ENCODE results near the gene FEZ2.

FEZ2 gene

DNA sequence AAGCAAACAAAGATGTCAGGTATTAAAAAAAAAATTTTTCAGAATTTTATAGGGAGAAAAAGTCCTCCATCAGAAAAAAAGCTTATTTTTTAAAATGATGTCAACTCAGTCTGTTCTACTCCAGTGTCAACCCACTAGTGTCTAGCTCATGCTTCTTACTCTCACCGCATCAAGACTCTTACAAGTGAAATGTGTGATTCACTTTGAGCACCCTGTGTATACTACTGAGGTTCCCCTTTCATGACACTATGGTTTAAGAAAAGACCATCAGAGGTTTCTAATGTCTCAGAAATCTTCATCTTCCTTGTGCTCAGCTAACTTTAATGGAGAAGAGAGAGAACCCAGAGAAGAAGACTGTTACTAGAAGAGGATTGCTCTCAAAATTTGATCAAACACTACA is 43.4 kb downstream of the FEZ2 start:
- Histone ChIP-seq H3K9me3 (ENCODE audit: control insufficient read depth in 5 of 5, low read length in 5 of 5) (no peaks in the 10 kb centered on the region), H3K36me3 (ENCODE audit: control insufficient read depth in 5 of 5, insufficient read depth in 5 of 5, low read length in 5 of 5) (peaks cover 26 to 49% (median 36%) of the 10 kb centered on the region in 5 donors), H3K27me3 (ENCODE audit: control insufficient read depth in 5 of 5, insufficient read depth in 4 of 5, low read length in 5 of 5) (no peaks in the 10 kb centered on the region), H3K9ac (ENCODE audit: low read length in 5 of 5) (no peak overlapping the region), H3K4me3 (ENCODE audit: low read depth in 1 of 5, low read length in 5 of 5) (no peak overlapping the region), H3K4me1 (ENCODE audit: control insufficient read depth in 5 of 5, insufficient read depth in 5 of 5, low read length in 5 of 5) (peaks cover 5 to 13% (median 9%) of the 10 kb centered on the region in 5 donors), H3K27ac (ENCODE audit: low read depth, low read length) (no peak overlapping the region)

DNA sequence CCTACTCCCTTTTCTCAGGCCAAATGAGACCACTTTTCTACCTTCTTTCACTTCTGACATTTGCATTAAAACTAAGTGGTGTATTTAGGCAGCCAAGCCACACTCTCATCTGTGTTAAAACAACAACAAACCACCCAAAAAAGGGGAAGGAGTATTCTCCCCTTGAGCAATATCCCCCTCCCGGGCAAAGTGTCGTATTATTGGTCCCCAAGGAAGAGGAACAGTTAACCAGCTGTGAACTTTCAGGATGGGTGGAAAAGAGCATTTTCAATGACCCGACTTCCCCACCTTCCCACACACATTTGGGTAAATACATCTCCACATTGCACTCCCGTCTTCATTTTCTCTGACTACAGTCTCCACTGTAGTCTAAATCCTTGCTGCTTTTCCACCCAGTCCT is 44.3 kb downstream of the FEZ2 start:
- Histone ChIP-seq H3K4me1 (ENCODE audit: control insufficient read depth in 5 of 5, insufficient read depth in 5 of 5, low read length in 5 of 5) (peaks cover 5 to 20% (median 9%) of the 10 kb centered on the region in 5 donors), H3K9ac (ENCODE audit: low read length in 5 of 5) (peak overlapping the region in 1 of 5 donors; percentile 57), H3K27me3 (ENCODE audit: control insufficient read depth in 5 of 5, insufficient read depth in 4 of 5, low read length in 5 of 5) (no peaks in the 10 kb centered on the region), H3K4me3 (ENCODE audit: low read depth in 1 of 5, low read length in 5 of 5) (no peak overlapping the region), H3K36me3 (ENCODE audit: control insufficient read depth in 5 of 5, insufficient read depth in 5 of 5, low read length in 5 of 5) (peaks cover 30 to 52% (median 42%) of the 10 kb centered on the region in 5 donors), H3K27ac (ENCODE audit: low read depth, low read length) (peak overlapping the region; percentile 9), H3K9me3 (ENCODE audit: control insufficient read depth in 5 of 5, low read length in 5 of 5) (no peaks in the 10 kb centered on the region)

DNA sequence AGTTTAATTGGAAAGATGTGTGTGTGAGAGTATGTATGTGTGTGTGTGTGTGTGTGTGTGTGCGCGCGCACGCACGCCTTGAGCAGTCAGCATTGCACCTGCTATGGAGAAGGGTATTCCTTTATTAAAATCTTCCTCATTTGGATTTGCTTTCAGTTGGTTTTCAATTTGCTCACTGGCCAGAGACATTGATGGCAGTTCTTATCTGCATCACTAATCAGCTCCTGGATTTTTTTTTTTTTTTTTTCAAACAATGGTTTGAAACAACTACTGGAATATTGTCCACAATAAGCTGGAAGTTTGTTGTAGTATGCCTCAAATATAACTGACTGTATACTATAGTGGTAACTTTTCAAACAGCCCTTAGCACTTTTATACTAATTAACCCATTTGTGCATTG is 48.0 kb downstream of the FEZ2 start:
- H3K36me3 ChIP-seq (ENCODE audit: control insufficient read depth in 5 of 5, insufficient read depth in 5 of 5, low read length in 5 of 5): peaks cover 55 to 69% (median 61%) of the 10 kb centered on the region in 5 donors

DNA sequence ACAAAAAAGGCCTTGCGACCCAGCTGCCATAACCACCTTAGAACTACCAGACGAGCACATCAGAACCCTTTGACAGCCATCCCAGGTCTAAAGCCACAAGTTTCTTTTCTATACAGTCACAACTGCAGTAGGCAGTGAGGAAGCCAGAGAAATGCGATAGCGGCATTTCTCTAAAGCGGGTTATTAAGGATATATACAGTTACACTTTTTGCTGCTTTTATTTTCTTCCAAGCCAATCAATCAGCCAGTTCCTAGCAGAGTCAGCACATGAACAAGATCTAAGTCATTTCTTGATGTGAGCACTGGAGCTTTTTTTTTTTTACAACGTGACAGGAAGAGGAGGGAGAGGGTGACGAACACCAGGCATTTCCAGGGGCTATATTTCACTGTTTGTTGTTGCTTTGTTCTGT is 48.8 kb downstream of the FEZ2 start:
- peaks cover 61 to 71% (median 64%) of the 10 kb centered on the region in 5 donors for H3K36me3 ChIP-seq (ENCODE audit: control insufficient read depth in 5 of 5, insufficient read depth in 5 of 5, low read length in 5 of 5)
- no peak overlapping the region for H3K9ac ChIP-seq (ENCODE audit: low read length in 5 of 5)
- H3K4me3 ChIP-seq (ENCODE audit: low read depth in 1 of 5, low read length in 5 of 5): no peak overlapping the region
- no peaks in the 10 kb centered on the region for H3K9me3 ChIP-seq (ENCODE audit: control insufficient read depth in 5 of 5, low read length in 5 of 5)
- no peaks in the 10 kb centered on the region for H3K27me3 ChIP-seq (ENCODE audit: control insufficient read depth in 5 of 5, insufficient read depth in 4 of 5, low read length in 5 of 5)
- H3K27ac ChIP-seq (ENCODE audit: low read depth, low read length): no peak overlapping the region
- peaks cover 5 to 20% (median 9%) of the 10 kb centered on the region in 5 donors for H3K4me1 ChIP-seq (ENCODE audit: control insufficient read depth in 5 of 5, insufficient read depth in 5 of 5, low read length in 5 of 5)

More for the DNA sequence above, 48.0 kb downstream of the FEZ2 start:
- H3K27me3 ChIP-seq (ENCODE audit: control insufficient read depth in 5 of 5, insufficient read depth in 4 of 5, low read length in 5 of 5): no peaks in the 10 kb centered on the region
- H3K27ac ChIP-seq (ENCODE audit: low read depth, low read length): no peak overlapping the region
- H3K9ac ChIP-seq (ENCODE audit: low read length in 5 of 5): no peak overlapping the region
- peaks cover 5 to 20% (median 9%) of the 10 kb centered on the region in 5 donors for H3K4me1 ChIP-seq (ENCODE audit: control insufficient read depth in 5 of 5, insufficient read depth in 5 of 5, low read length in 5 of 5)
- H3K9me3 ChIP-seq (ENCODE audit: control insufficient read depth in 5 of 5, low read length in 5 of 5): no peaks in the 10 kb centered on the region
- H3K4me3 ChIP-seq (ENCODE audit: low read depth in 1 of 5, low read length in 5 of 5): no peak overlapping the region

DNA sequence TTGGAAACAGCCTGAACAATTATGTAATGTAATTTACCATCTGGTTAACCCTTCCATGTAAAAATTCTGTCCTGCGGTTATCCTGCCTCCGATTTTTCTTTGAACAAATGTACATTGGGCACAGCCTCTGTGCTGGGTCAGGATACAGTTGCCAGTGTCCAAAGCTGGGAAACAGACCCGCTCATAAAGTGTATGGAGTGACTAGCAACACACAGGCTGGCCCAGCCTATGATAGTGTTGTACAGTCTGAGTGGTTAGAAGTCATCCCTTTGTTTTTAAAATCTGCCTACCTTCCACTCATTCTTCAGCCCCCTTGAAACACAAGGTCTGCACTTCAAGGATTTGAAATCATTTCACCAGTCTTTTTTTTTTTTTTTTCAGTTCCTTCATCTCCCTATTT is 50.1 kb downstream of the FEZ2 start:
- no peaks in the 10 kb centered on the region for H3K9me3 ChIP-seq (ENCODE audit: control insufficient read depth in 5 of 5, low read length in 5 of 5)
- peaks cover 63 to 73% (median 69%) of the 10 kb centered on the region in 5 donors for H3K36me3 ChIP-seq (ENCODE audit: control insufficient read depth in 5 of 5, insufficient read depth in 5 of 5, low read length in 5 of 5)
- peak overlapping the region; percentile 25 for H3K27ac ChIP-seq (ENCODE audit: low read depth, low read length)
- H3K4me1 ChIP-seq (ENCODE audit: control insufficient read depth in 5 of 5, insufficient read depth in 5 of 5, low read length in 5 of 5): peaks cover 0 to 11% (median 0%) of the 10 kb centered on the region in 5 donors
- H3K4me3 ChIP-seq (ENCODE audit: low read depth in 1 of 5, low read length in 5 of 5): no peak overlapping the region
- peak overlapping the region in 1 of 5 donors; percentile 17 for H3K9ac ChIP-seq (ENCODE audit: low read length in 5 of 5)
- no peaks in the 10 kb centered on the region for H3K27me3 ChIP-seq (ENCODE audit: control insufficient read depth in 5 of 5, insufficient read depth in 4 of 5, low read length in 5 of 5)

DNA sequence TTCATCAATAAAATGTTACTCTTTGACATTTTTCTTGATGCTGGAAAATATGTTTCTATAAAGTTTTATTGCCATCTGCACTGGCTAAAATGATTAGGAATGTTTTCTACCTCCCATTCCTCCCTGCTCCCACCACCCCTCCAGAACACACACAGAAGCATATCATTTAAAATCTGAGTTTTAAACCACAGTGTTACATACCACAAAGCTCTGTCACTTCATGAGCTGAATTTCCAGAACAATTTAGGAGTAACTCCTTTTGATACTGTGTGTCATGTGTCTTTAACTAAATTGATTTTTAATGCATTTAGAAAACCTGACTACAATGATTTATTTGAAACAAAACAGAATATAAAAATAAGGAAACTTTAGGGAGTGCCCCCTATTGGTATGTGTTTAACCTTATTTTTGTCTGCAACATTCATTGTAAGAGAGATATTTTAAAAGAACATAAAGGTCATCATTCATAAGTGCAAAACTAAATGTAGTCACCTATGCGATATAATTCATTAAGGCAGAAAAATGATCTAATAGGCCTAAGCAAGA is 52.0 kb downstream of the FEZ2 start:
- Histone ChIP-seq H3K36me3 (ENCODE audit: control insufficient read depth in 5 of 5, insufficient read depth in 5 of 5, low read length in 5 of 5) (peaks cover 58 to 75% (median 62%) of the 10 kb centered on the region in 5 donors), H3K4me3 (ENCODE audit: low read depth in 1 of 5, low read length in 5 of 5) (no peak overlapping the region), H3K27ac (ENCODE audit: low read depth, low read length) (no peak overlapping the region), H3K9me3 (ENCODE audit: control insufficient read depth in 5 of 5, low read length in 5 of 5) (no peaks in the 10 kb centered on the region), H3K9ac (ENCODE audit: low read length in 5 of 5) (no peak overlapping the region), H3K4me1 (ENCODE audit: control insufficient read depth in 5 of 5, insufficient read depth in 5 of 5, low read length in 5 of 5) (peaks cover 0 to 27% (median 2%) of the 10 kb centered on the region in 5 donors), H3K27me3 (ENCODE audit: control insufficient read depth in 5 of 5, insufficient read depth in 4 of 5, low read length in 5 of 5) (no peaks in the 10 kb centered on the region)

- peaks cover 0 to 26% (median 2%) of the 10 kb centered on the region in 5 donors for H3K4me1 ChIP-seq (ENCODE audit: control insufficient read depth in 5 of 5, insufficient read depth in 5 of 5, low read length in 5 of 5)
- peak overlapping the region; percentile 15 for H3K27ac ChIP-seq (ENCODE audit: low read depth, low read length)
- no peak overlapping the region for H3K9ac ChIP-seq (ENCODE audit: low read length in 5 of 5)
- H3K27me3 ChIP-seq (ENCODE audit: control insufficient read depth in 5 of 5, insufficient read depth in 4 of 5, low read length in 5 of 5): no peaks in the 10 kb centered on the region
- no peak overlapping the region for H3K4me3 ChIP-seq (ENCODE audit: low read depth in 1 of 5, low read length in 5 of 5)
- no peaks in the 10 kb centered on the region for H3K9me3 ChIP-seq (ENCODE audit: control insufficient read depth in 5 of 5, low read length in 5 of 5)
- peaks cover 63 to 82% (median 69%) of the 10 kb centered on the region in 5 donors for H3K36me3 ChIP-seq (ENCODE audit: control insufficient read depth in 5 of 5, insufficient read depth in 5 of 5, low read length in 5 of 5)
These were observed 53.2 kb downstream of the FEZ2 start for GRCh38 chr2:36544638-36545338.

DNA sequence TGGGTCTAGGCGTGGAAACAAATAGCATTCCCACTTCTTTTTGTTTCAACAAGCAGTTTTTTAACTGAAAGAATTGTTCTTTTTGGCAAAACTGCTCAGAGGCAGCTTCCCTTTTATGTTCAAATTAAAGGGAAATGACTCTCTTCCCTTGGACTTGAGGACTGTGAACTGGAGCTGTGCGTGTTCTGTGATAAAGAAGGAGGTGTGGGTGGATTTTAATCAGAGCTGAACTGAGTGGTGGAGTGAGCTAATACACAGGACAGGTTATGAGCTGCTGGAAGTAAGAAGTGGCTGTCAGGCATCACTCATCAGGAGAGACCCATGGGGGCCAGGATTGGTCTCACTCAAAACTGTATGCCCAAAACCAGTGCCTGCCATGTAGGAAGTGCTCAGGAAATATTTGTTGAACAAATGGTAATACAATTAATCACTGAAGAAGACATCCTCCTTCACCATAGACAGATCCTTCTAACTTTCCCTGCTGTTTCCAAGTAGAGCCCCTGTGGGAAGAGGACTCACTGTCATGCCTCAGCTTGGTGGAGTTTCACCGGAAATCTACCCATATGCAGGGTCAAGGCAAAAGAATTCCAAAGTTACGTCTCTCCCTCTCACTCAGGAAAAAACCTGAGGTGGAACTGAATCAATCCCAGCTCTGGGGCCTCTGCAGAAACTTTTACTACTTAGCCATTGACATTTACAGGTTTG is 55.9 kb downstream of the FEZ2 start:
- H3K27ac ChIP-seq (ENCODE audit: low read depth, low read length): peak overlapping the region; percentile 64
- H3K27me3 ChIP-seq (ENCODE audit: control insufficient read depth in 5 of 5, insufficient read depth in 4 of 5, low read length in 5 of 5): no peaks in the 10 kb centered on the region
- no peaks in the 10 kb centered on the region for H3K9me3 ChIP-seq (ENCODE audit: control insufficient read depth in 5 of 5, low read length in 5 of 5)
- peaks cover 0 to 18% (median 2%) of the 10 kb centered on the region in 5 donors for H3K4me1 ChIP-seq (ENCODE audit: control insufficient read depth in 5 of 5, insufficient read depth in 5 of 5, low read length in 5 of 5)
- H3K4me3 ChIP-seq (ENCODE audit: low read depth in 1 of 5, low read length in 5 of 5): no peak overlapping the region
- no peak overlapping the region for H3K9ac ChIP-seq (ENCODE audit: low read length in 5 of 5)
- H3K36me3 ChIP-seq (ENCODE audit: control insufficient read depth in 5 of 5, insufficient read depth in 5 of 5, low read length in 5 of 5): peaks cover 56 to 83% (median 69%) of the 10 kb centered on the region in 5 donors

DNA sequence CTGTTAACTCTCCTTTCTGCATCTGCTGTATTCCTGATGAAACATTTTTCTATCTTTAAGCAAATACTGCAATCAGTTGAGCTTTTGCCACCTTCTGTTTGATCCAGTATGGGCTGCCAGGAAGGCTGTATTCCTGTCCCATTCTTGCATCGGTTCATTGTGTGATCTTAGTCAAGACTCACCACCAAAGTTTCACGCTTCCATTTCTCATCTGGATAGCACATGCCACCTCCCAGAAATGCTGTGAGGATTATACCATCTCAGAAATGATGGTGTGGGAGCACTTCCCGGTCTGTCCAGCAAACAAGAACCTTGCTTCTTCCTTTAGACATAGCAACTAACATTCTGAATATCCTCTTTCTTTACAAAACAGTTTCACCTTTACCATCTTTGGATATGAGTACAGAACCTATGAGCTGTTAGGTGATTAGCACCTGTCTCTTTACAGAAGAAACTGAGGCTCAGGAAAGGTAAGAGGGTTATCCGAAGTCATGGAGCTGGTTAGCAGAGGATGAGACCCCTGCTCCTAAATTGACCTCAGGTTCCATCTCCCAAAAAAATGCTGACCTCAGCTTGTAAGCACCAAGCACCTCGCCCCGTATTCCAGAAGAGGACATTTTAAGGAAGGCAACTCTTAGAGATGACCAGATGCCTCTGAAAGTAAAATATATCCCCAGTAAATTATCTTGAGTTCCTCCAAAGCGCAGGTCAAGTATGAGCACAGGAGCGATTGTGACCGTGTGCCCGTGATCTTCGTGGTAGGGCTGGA is 56.8 kb downstream of the FEZ2 start:
- H3K4me3 ChIP-seq (ENCODE audit: low read depth in 1 of 5, low read length in 5 of 5): no peak overlapping the region
- no peaks in the 10 kb centered on the region for H3K9me3 ChIP-seq (ENCODE audit: control insufficient read depth in 5 of 5, low read length in 5 of 5)
- H3K27me3 ChIP-seq (ENCODE audit: control insufficient read depth in 5 of 5, insufficient read depth in 4 of 5, low read length in 5 of 5): no peaks in the 10 kb centered on the region
- H3K4me1 ChIP-seq (ENCODE audit: control insufficient read depth in 5 of 5, insufficient read depth in 5 of 5, low read length in 5 of 5): peaks cover 0 to 18% (median 2%) of the 10 kb centered on the region in 5 donors
- peaks cover 48 to 84% (median 74%) of the 10 kb centered on the region in 5 donors for H3K36me3 ChIP-seq (ENCODE audit: control insufficient read depth in 5 of 5, insufficient read depth in 5 of 5, low read length in 5 of 5)
- peak overlapping the region; percentile 46 for H3K27ac ChIP-seq (ENCODE audit: low read depth, low read length)
- no peak overlapping the region for H3K9ac ChIP-seq (ENCODE audit: low read length in 5 of 5)
